Pulmonary artery endothelial cell (primary cell): Measurements from ENCODE around the gene FXYD7. TPM values are rescaled to one million over a fixed set of nuclear protein-coding genes. Genes with fewer than 3 reads are reported as not detected.

ENCODE experiments used
- DNase-seq: peaks from one replicate; pipeline ENCODE4 v3.0.0-alpha.2; 2011; ENCODE audit warnings: low read depth, low spot score
- total RNA-seq: library from RNA; depleted of rRNA; stranded (reverse); fragments of >200 nt; gene quantifications from 2 replicates; pipeline ENCODE4 v1.2.3, GENCODE V29; 2014

The FXYD7 gene
- total RNA-seq, 1 donor from 2014 or later: not detected

DNA sequence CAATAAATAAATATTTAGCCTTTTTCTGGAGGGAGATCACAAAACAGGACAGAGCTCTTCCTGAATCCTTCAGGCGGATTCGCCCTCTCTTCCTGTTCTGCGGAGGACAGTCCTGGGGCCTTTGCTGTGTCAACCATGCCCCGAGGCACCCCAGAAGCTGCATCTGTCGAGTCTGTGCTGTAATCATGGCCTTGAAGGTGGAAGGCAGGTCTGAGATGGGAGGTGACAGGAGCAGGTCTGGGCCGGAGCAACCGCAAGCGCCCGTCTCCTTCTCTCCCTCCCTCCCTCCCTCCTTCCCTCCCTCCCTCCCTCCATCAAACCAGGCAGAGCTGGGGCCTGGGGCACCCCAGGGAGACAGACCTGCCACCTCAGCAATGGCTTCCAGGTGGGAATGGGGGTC, 32.1 kb upstream of the FXYD7 start:
- no peak for DNase-seq

DNA sequence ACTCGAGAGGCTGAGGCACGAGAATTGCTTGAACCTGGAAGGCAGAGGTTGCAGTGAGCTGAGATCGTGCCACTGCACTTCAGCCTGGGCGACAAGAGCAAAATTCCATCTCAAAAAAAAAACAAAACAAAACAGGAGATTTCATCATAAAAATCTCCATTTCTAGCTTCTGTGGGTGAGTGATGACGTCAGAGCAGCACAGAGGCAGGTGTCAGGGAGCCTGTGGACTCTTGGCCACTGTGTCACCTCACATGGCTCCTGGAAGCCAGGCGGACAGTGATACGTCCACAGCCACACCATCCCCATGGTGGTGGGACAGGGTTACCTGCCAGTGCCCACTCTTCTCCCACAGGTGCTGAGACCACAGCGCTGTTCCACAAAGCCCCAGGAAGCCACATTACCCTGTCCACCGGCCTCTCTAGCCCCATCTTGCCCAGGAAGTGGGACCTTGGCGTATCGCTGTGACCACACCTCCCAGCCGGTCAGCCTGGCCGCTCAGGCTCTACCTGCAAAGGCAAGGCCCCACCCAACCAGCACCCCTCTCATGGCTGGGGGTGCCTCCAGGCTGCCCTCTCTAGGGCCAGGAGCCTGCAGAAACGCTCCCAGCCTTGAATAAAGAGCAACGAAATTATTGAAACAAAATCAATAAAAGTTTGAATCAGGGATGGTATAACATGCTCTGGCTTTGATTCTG, 29.9 kb upstream of the FXYD7 start:
- no peak for DNase-seq

DNA sequence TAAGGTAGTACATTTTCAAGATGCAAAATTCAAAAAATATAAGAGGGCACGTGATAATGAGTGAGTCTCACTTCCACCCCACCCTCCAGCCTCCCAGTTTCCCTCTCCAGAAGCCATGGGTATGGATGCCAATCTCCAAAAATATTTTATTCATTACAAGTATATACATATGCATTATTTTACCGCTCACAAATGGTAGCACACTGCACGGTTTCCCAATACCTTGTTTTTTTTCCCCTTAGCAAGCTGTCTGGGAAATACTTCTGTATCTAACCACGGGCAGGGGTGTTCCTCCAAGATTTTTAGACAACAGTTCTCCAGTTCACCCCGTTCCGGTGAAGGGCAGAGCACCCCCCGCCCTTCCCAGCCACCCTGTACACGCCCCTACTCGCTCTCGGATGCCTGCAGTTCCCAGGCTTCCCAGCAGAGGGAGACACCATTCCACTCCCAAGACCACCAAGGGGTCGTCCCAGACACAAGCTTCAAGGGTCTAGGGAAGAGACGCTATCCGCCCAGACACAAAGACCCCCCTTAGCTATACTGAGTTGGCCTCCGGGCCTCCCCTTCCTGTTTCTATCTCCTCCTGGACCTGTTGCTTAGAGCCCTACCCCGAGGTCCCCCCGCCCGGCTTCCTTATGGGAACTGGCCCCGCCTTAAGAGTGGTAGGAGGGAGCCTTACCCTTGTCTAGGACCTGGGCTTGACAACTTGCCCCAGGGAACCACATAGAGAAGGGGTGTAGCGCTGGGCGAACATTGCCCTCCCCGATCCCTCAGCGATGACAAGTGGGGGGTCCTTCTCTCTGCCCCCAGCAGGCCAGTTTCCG, 28.5 kb upstream of the FXYD7 start:
- DNase-seq: no peak

DNA sequence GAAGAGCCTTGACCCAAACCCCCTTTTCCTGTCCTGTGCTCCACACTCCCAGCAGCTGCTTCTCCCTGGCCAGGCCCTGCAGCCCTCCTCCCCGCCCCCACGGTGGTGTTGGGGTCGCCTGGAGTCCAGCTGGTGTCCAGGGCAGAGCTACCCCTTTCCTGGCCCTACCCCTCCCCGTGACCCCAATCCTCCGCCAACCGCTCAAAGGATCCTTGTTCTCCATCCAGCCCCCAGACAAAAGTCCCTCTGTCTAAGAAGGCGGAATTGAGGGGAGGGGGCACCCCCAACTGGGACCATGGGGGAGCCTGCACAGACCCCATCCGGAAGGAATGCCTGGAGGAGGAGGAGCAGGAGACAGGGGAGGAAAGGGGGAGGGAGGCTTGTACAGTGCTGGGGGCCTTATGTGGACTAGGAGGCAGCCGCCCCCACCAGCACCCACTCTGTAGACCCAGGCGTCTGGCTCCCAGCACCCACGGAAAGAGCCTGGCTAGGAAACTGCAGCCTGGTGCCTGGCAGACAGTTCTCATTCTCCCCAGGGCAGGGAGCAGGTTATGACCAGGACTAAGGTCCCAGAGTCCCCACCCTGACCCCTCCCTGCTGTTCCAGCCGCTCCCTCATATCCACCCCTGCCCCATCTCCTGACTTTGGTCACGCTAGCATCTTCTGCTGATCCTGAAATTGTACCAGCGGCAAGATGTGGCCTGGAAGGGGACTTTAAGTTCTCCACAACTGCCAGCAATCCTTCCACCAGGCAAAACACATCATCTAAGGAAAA, 27.7 kb upstream of the FXYD7 start, which contains the start of gene FXYD3:
Gene FXYD3 (plus strand): TSS at position 647 of the 775 bp plus-strand sequence. CDS start 3,554 bp downstream, outside the sequence.
- no peak for DNase-seq

DNA sequence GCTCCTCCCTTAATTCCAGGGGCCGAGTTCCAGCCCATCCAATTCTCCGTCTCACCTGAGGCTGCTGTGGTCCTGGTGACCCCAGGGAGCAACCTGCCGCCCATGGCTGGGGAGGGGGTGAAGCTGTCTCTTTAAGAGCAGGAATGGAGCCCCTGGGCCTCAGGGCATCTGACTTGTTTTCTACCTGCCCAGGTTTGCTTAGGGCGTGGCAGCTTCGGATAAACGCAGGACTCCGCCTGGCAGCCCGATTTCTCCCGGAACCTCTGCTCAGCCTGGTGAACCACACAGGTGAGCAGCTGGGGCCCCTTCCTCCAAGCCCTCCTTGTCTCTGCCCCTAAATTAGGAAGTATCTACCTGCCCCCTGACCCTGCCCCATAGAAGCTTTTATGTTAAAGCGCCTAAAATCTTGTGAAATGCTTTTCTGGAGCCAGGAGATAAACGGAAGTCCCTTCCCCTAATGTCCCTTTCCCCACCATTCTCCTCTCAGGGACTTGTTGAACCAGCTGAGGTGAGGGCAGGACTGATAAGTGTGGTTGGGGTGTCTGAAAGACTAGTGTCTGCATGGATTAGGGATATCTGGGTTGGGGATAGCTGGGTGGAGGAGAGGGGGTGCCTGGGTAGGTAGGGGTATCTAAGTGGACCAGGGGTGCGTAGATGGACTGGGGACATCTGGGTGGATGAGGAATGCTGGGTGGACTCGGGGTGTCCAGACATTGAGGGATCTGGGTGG, 26.8 kb upstream of the FXYD7 start:
- no peak for DNase-seq

DNA sequence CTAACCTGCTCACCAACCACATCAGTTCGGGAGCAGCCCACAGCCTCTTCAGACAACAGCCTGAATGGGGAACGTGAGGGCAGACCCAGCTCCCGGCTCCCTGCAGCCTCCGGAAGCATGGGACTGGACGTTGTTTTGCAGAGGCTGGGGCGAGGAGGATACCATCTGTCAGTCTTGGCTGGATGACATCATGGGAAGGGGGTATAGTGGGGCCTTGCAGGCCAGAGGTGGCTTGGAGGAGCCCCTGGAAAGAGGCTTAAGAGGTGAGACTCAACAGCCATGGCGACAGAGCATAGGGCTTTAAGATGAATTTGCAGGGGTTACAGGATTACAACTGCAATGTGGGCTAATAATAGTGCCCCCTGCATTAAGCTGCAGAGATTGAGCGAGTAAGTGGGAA, 25.9 kb upstream of the FXYD7 start:
- DNase-seq: no peak

DNA sequence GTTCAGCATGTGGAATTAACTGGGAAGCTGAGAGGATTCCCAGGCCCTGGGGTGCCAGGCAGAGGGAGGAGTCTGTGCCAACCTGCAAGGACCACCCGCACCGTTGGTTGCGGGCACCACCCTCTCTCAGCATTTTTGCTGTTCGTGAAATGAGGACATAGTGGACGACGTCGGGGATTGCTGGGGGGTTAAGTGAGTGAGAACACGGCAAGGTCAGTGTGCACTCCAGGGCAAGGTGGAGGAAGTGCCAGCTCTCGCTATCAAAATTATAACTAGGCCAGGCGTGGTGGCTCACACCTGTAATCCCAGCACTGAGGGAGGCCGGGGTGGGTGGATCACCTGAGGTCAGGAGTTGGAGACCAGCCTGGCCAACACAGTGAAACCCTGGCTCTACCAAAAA, 25.3 kb upstream of the FXYD7 start:
- DNase-seq: no peak

DNA sequence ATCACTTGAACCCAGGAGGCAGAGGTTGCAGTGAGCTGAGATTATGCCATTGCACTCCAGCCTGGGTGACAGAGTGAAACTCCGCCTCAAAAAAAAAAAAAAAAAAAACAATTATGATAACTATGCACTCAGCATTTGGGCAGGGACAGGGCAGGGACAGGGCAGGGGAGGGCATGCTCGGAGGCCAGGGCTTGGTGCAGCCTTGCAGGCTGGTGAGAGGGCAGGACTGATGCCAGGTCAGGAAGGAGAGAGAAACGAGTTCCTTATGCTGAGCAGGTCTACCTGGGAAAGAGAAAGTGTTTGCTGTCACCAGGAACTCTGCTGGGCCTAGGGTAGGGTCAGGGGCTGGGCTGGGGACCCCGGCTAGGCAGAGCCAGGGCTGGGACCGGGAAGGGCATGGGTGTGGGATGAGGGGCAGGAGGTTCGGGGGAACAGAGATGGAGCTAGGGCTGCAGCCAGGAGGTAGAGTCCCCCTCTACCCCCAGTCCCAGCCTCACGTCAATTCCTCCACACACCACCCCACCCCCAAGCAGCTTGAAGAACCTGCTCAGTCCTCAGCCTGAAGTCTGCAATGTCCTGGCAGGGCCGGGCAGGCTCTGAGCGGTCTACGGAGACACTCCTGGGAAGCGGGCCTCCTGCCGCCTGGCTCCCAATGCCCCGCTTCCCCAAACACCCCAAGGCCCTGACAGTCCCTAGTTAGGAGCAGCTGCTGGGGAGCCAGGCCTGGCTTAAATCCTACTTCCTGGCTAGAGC, 24.6 kb upstream of the FXYD7 start:
- DNase-seq: no peak

DNA sequence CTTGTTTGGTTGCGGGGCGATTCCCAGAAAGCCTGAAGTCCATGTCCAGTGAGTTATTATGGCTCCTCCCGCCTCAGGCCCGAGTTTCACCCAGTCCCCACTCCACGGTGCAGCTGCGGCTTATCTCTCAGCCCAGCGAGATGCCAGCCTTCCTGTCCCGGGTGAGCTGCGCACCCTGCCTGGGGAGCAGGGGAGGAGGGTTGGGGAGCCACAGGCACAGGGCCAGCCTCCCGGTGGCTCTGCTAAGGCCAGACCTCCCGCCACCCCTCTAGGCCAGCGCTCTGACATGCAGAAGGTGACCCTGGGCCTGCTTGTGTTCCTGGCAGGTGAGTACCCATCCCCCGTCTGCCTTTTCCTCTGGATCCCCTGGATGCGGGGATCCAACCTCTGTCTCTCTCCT, 24.0 kb upstream of the FXYD7 start:
- no peak for DNase-seq

DNA sequence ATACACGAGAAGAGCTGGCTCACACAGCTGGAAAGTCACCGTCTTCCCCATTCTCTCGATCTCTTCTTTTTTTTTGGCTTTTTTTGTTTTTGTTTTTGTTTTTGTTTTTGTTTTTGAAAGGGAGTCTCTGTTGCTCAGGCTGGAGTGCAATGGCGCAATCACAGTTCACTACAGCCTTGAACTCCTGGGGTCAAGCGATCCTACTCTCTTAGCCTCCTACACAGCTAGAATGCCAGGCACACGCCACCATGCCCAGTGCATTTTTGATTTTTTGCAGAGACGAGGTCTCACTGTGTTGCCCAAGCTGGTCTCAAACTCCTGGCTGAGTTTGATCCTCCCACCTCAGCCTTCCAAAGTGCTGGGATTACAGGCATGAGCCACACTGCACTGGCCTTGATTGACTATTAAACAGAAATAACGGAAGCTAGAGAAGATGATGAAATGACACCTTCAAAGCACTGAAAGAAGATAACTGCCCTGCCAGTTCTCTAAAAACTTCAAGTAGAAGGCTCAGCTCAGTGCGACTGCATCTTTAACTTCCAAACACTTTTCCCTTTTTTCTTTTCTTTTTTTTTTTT, 23.4 kb upstream of the FXYD7 start:
- DNase-seq: no peak

DNA sequence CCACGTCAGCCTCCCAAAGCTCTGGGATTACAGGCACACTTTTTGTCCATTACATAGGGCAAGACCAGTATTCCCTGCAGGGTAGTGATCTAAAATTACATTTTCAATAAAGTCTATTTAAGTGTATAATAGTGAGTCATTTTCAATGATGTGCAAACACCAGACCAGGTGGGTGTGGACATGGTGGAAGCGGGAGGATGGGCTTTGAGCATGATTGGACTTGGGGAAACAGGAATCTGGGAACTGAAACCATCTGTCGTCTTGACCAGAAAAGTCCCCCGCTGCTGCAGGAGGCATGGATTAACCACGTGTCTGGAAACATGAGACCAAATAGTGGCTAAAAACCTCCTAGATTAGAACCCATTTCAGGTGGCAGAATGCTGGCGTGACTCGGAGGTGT, 22.6 kb upstream of the FXYD7 start:
- no peak for DNase-seq

DNA sequence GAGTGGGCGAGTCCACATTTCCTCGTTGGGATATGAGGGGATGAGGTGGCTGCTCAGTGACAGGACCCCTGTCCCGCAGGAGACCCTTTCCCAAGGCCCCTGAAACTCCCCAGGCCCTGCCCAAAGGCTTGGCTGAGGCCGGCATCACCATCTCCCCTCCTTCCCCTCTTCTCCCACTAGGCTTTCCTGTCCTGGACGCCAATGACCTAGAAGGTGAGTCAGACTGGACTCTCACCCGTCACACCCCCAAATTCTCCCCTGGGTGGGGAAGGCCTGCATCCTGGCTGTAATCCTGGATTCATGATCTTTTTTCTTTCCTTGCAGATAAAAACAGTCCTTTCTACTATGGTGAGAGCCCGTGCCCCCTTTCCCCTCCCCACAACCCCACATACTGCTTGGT, 22.2 kb upstream of the FXYD7 start:
- no peak for DNase-seq

DNA sequence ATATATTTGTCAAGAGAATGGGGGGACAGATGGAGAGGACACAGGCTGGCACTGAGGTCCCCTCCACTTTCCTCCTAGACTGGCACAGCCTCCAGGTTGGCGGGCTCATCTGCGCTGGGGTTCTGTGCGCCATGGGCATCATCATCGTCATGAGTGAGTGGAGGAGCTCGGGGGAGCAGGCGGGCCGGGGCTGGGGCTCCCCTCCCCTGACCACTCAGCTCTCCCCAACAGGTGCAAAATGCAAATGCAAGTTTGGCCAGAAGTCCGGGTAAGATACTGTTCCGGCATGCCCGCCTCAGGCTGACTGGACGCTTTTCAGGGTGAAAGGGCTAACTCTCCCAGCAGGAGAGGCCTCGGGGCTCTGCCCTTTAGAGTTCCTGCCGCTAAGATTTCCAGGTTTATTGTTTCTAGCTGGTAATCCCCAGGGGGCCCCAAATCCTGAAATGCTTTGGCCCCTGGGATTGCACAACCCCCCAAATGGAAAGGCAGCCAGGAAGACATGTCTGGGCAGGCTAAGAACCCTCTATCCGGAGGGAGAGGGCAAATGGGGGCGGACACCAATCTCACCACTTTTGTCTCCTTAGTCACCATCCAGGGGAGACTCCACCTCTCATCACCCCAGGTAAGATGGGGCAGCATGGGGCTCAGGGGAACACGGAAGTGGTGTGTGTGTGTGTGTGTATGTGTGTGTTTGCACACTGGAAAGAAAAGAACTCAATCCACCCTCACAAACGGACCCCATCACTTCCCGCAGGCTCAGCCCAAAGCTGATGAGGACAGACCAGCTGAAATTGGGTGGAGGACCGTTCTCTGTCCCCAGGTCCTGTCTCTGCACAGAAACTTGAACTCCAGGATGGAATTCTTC, 20.1 kb upstream of the FXYD7 start:
- DNase-seq: no peak

DNA sequence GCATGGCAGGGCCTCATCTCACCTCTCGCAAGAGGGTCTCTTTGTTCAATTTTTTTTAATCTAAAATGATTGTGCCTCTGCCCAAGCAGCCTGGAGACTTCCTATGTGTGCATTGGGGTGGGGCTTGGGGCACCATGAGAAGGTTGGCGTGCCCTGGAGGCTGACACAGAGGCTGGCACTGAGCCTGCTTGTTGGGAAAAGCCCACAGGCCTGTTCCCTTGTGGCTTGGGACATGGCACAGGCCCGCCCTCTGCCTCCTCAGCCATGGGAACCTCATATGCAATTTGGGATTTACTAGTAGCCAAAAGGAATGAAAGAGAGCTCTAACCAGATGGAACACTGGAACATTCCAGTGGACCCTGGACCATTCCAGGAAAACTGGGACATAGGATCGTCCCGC, 19.5 kb upstream of the FXYD7 start:
- no peak for DNase-seq

DNA sequence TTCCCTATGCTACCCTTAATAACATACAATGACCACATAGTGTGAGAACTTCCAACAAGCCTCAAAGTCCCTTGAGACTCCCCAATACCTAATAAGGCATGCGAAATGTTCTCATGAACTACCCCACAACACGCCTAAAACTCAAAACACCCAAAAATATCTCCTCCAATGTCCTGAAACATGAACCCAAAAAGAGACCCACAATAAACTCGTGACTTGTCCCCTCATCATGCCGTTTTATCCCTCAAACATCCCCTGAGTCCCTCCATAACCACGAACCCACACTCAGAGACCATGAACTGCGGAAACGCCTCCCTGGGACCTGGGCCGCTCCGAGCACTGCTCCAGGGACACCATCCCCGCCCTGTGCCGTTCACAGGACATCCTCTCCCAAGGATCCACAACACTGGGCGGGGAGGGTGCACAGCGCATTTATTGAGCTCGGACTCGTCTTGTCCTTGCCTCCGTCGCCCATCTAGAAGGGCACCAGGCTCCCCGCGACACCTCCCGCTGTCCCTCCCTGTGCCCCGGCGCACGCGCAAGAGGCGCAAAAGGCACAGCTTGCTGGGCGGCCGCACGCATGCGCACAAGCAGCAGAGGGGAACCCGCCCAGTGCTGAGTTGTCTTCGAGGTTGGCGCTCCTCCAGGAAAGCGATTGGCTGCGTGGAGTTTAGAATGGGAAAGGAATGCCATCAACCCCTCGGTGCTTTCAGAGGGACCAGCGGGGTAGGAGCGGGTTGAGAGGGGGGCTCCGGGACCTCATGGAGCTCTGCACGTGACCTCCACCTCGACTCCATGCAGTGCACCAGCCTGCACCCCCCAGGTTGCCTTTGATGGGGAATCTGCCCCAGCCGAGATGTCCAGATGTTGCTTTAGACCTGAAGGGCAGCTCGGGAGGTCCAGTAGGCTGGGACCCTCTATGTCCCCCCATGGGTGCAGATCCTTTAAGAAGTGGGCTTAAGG, 18.7 kb upstream of the FXYD7 start:
- DNase-seq: peak; percentile 57

DNA sequence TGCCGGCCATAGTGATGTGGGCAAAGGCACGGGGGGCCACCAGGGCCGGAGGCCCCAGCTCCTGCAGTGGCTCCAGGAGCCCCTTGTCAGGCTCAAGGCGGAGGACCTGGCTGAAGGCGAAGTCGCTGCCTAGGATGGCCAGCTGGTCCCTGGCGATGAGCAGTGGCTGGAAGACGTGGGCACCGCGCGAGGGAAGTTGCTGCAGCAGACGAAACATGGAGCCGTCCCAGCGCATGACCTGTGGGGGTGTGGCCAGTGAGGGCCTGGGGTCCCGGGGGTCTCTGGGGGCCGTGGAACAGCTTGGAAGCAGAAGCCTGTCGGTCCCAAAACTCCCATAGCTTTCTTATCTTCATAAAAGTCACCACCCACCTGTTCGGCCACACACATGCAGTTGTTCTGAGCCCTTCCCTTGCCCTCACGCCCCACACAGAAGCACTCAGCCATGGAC, 17.8 kb upstream of the FXYD7 start:
- no peak for DNase-seq

DNA sequence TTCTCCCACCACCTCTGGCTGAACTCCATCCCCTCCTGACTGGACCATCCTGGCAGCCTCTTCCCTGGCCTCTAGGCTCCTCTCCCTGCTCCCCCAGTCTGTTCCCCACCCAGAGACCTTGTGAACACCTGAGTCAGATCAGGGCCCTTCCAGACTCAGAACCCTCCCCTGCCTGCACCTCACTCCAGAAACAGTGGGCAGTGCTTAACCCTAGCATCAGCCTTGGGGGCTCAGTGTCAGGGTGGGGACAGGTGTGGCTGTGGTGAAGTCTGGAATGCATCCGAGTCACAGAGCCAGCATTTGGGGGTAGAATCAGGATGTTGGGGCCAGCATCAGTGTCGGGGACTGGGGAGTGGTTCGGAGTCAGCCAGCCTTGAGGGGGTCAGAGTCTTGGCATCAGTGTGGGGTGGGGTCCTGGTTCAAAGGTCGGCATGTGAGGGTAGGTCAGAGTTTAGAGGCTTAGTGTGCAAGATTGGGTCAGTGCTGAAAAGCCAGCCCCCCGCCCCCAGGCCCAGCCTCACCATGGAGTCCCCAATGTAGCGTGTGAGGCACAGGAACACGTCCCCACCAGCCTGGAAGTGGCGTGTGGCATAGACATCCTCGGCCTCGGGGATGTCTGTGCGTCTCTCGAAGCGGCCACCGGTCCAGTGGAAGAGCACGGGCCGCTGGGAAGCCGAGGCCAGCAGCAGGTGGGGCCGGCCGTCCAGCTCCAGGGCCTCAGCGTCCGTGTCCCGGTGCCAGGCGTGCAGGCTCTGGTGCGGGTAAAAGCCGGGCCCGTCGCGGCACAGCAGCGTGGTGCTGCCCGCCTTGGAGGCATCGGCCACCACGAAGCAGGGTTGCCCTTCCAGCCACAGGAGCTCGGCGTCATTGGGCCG, 17.1 kb upstream of the FXYD7 start:
- no peak for DNase-seq
